Measurements from ENCODE around the gene GPR37L1. TPM values are rescaled to one million over a fixed set of nuclear protein-coding genes. Genes with fewer than 3 reads are reported as not detected.

The GPR37L1 gene
- total and polyA plus RNA-seq, 2 of the 8 experiments (the other 6 are each of a cell fraction or from before 2014, with no cell fraction given), result 0.13 to 0.23 TPM

- H3K27me3 ChIP-seq (replicated peaks in 1 of 4; ENCODE audit: control insufficient read depth in 3 of 4, extremely low read depth in 1 of 4, insufficient read depth in 3 of 4, low read length in 3 of 4), result no peaks in the 10 kb centered on the region
- FAIRE-seq (no peak), DNase-seq (ENCODE audit: low read depth in 1 of 2, low spot score in 2 of 2) (no peak)
- no peak overlapping the region for H2AFZ ChIP-seq (ENCODE audit: low read length)
- no peak overlapping the region for H2AK5ac ChIP-seq (ENCODE audit: low read depth, low read length)
- no peak overlapping the region for H4K8ac ChIP-seq (ENCODE audit: extremely low read depth, insufficient read depth, low read length)
- peaks cover 0 to 12% (median 5%) of the 10 kb centered on the region in 4 experiments; a peak in 3 of 7 replicates for H3K4me1 ChIP-seq (replicated peaks in 1 of 4; ENCODE audit: control insufficient read depth in 3 of 4, insufficient read depth in 4 of 4, low read length in 3 of 4)
- 87% methylated on average over 8 of the region's 8 CpGs; no CpG with 5 or more reads in 1 of the 2 experiments for WGBS, 2 experiments (ENCODE audit: extremely low coverage in 1 of 2, insufficient coverage in 1 of 2, insufficient read length in 1 of 2, insufficient replicate concordance in 2 of 2, low coverage in 1 of 2, low lambda C conversion rate in 2 of 2, missing lambda C conversion rate in 1 of 2)
- no peaks in the 10 kb centered on the region; a peak in 1 of 4 replicates for H3K9me3 ChIP-seq (ENCODE audit: insufficient read depth in 2 of 2, low read depth in 1 of 2, low read length in 1 of 2)
- H4K91ac ChIP-seq (replicated peaks; ENCODE audit: insufficient read length, low read length), result no peak overlapping the region
- no peak overlapping the region for H2BK5ac ChIP-seq (ENCODE audit: low read depth, low read length)
- H3K27ac ChIP-seq (ENCODE audit: low read depth, low read length), result no peak overlapping the region
- no peak overlapping the region for H3K23ac ChIP-seq (ENCODE audit: insufficient read length)
- CTCF ChIA-PET (ENCODE audit: partially characterized antibody), result interaction anchor here (0.6 to 5.2 kb wide), 29 partner anchors 11 to 1185 kb away, joined by 3 to 77 read pairs (median 7); partner anchors contain the start of genes ARL8A, GPR37L1 and LGR6
- no peak overlapping the region for H2BK20ac ChIP-seq (ENCODE audit: low read length)
- no peaks in the 10 kb centered on the region for H3K79me1 ChIP-seq (ENCODE audit: low read depth, low read length)
- no peaks in the 10 kb centered on the region for H3K23me2 ChIP-seq (ENCODE audit: low read depth, low read length)
- no peak overlapping the region for H2BK120ac ChIP-seq (replicated peaks; ENCODE audit: low read depth, low read length)
- 0 out of 2 replicates have a peak overlapping the region, but pooled peaks have one; percentile 72 for H2BK15ac ChIP-seq (ENCODE audit: low read length)
- POLR2A ChIA-PET (ENCODE audit: partially characterized antibody), result interaction anchor here (1.5 to 1.8 kb wide), 3 partner anchors 10 to 145 kb away, joined by 3 to 6 read pairs (median 4); partner anchors contain the start of gene ELF3
- no peak overlapping the region for H3K56ac ChIP-seq (replicated peaks; ENCODE audit: insufficient read length, low read depth, low read length)
- no peak overlapping the region for H3K18ac ChIP-seq (ENCODE audit: extremely low read depth, low read length)
- no peak overlapping the region for H2BK12ac ChIP-seq (ENCODE audit: low read depth, low read length)
- no peak overlapping the region for H4K5ac ChIP-seq (ENCODE audit: insufficient read length, low read depth, low read length)
- no peaks in the 10 kb centered on the region for H4K20me1 ChIP-seq (replicated peaks in 1 of 2; ENCODE audit: control insufficient read depth in 1 of 2, insufficient read depth in 2 of 2, low read length in 2 of 2)
- H3K79me2 ChIP-seq (ENCODE audit: control insufficient read depth in 1 of 2, insufficient read depth in 2 of 2, low read length in 2 of 2), result no peaks in the 10 kb centered on the region
- no peaks in the 10 kb centered on the region for H3K36me3 ChIP-seq (ENCODE audit: control insufficient read depth in 2 of 4, insufficient read depth in 4 of 4, low read length in 3 of 4)
- H3K4me3 ChIP-seq (ENCODE audit: extremely low read depth in 1 of 4, insufficient read depth in 2 of 4, low read depth in 3 of 4, low read length in 4 of 4), result no peak overlapping the region
- H3K9ac ChIP-seq (replicated peaks in 1 of 4; ENCODE audit: extremely low read depth in 1 of 4, low read depth in 3 of 4, low read length in 3 of 4), result no peak overlapping the region
- H3K4me2 ChIP-seq (ENCODE audit: insufficient read depth in 1 of 2, low read depth in 2 of 2, low read length in 2 of 2), result no peak overlapping the region
- no peak overlapping the region for H3K14ac ChIP-seq (ENCODE audit: insufficient read length)
- H3K4ac ChIP-seq (replicated peaks; ENCODE audit: insufficient read length, low read depth, low read length), result no peak overlapping the region
- TF ChIP-seq ZNF274 (IDR thresholded peaks at IDR 0.05; ENCODE audit: borderline replicate concordance, extremely low read depth, low read length), result no peak
- TF ChIP-seq GTF2F1 (IDR thresholded peaks at IDR 0.05; ENCODE audit: borderline replicate concordance, low read depth, low read length), result no peak
- TF ChIP-seq KDM4A (IDR thresholded peaks at IDR 0.05; ENCODE audit: low read depth, low read length, severe bottlenecking), result no peak
- no peak for TF ChIP-seq CHD1 (IDR thresholded peaks at IDR 0.05; ENCODE audit: low read depth, low read length)
- no peak for TF ChIP-seq KDM1A (IDR thresholded peaks at IDR 0.05; ENCODE audit: borderline replicate concordance, low read length)
- TF ChIP-seq HDAC2 (IDR thresholded peaks at IDR 0.05; ENCODE audit: borderline replicate concordance in 1 of 2, low read depth in 2 of 2, low read length in 2 of 2), result no peak
Measured at GRCh38 chr1:202155478-202156021, 32.8 kb downstream of the GPR37L1 start.
